Cardiac fibroblast (primary cell): ENCODE results near the gene CRACR2A.

ENCODE experiments used
- DNase-seq, 2 donors: peaks; one replicate each; pipeline versions ENCODE4 v3.0.0 to v3.0.0-alpha.2; 2010; ENCODE audit warnings: low read depth in 2 of 2
- H3K4me3 ChIP-seq, 2 donors: replicated peaks in 1 of 2; 1 replicate in 1 of 2; 2 replicates in 1 of 2; pipeline ENCODE4 v1.5.1; 2011; ENCODE audit warnings: low read depth in 2 of 2, low read length in 2 of 2, mild to moderate bottlenecking in 2 of 2, moderate library complexity in 1 of 2
- TF ChIP-seq, protein P1 (sequence below): IDR thresholded peaks from one replicate; pipeline ENCODE4 v1.5.1; 2011; ENCODE audit warnings: low read depth, mild to moderate bottlenecking, low read length, inconsistent platforms

Gene CRACR2A

DNA sequence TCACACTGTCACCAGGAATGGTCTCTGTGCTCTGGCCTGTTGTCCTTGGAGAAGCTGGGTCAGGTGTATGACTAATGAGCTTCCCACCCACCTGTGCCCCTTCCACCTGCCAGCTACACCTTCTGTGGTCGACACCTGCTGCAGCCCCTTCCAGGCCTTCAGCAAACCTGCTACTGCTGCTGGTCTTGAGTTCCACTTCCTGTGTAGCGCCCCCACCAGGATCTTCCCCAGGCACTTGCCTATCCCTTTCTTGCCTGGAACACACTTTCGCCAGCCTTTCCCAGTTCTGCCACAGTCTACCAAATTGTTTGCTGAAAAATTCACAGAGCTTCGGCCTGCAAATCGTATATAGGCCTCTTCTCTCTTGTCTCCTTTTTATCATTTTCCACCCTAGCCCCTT lies 75.3 kb downstream of the CRACR2A start:
- TF ChIP-seq, protein P1, sequence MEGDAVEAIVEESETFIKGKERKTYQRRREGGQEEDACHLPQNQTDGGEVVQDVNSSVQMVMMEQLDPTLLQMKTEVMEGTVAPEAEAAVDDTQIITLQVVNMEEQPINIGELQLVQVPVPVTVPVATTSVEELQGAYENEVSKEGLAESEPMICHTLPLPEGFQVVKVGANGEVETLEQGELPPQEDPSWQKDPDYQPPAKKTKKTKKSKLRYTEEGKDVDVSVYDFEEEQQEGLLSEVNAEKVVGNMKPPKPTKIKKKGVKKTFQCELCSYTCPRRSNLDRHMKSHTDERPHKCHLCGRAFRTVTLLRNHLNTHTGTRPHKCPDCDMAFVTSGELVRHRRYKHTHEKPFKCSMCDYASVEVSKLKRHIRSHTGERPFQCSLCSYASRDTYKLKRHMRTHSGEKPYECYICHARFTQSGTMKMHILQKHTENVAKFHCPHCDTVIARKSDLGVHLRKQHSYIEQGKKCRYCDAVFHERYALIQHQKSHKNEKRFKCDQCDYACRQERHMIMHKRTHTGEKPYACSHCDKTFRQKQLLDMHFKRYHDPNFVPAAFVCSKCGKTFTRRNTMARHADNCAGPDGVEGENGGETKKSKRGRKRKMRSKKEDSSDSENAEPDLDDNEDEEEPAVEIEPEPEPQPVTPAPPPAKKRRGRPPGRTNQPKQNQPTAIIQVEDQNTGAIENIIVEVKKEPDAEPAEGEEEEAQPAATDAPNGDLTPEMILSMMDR: no peak
- DNase-seq: no peak
- H3K4me3 ChIP-seq: no peak overlapping the region

DNA sequence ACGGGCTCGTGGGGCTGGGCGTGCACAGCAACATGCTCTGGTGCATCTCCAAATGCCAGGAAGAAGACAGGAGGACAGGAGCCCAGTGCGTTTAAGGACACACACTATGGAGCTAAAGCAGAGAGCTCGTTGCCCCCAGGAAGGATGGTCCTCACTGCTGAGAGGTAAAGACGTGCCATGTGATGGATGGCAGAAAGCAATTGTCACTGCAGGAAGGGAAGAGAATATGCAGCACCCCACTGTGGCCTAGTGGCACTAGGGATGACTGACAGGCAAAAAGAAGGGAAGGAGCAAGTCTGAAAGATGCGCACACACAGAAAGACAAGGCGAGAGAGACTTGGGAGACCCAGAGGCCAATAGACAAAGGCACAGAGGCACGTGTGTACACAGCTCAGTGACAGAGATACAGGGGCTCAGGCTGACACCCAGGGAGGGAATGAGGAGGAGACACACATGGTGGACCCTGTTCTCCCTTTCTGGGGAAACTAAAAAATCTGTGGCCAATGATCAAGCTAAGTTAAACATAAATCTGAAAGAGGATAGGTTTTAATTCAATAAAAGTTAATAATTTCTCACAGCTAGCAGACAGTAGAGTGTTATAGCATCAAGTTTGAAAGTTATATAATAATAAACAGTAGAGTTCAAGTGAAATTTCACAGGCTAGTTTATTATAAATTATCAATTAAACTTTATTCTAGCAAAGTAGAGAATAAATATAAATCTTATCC lies 78.8 kb downstream of the CRACR2A start:
- no peak for DNase-seq
- H3K4me3 ChIP-seq: no peak overlapping the region

DNA sequence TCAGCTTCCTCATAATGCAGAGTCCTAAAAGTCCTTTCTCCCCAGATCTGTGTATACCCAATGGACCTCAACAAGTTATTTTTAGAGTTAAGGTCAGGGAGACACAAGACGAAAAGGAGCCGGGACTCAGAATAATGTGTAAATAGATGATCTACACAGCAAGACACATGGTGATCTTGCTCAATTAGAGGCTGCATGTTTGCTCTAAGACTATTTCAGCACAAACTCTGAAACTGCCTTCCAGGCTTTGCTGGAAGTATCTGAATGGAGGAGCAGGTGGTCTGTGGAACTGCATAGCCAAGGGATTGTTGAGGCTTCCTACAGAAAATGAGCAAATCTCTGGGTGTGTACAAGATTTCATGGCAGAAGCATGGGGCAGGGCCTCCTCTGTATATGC lies 80.8 kb downstream of the CRACR2A start:
- DNase-seq: no peak
- no peak overlapping the region for H3K4me3 ChIP-seq
- TF ChIP-seq, protein P1: no peak

More for the DNA sequence above, 78.8 kb downstream of the CRACR2A start:
- TF ChIP-seq, protein P1: no peak

GRCh38 chr12:3671330-3672112 lies 81.4 kb downstream of the CRACR2A start:
- TF ChIP-seq, protein P1: no peak
- no peak for DNase-seq
- H3K4me3 ChIP-seq: no peak overlapping the region

DNA sequence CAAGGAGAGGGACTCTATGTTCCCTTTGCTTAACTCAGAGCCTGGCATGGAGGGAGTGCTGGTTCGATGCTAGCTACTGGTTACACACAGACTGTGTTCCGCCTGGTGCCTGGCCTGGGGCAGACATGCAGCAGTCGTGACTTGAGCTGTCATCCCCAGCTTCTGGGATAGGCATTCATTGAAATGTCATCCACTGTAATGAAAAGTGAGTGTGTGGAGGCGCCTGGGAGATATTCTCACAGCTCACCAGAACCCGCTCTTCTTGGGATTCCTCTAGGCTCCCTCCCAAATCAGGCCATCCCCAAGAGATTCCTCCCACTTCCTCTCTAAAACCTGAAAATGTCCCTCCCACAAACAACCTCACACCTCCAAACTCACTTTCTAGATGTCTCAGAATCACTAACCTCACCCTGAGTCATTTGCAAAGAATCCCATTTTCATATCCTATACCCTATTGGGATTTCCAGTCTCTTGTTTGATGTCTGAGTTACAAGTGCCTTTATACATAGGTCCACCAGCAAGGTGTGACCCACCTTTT lies 82.8 kb downstream of the CRACR2A start:
- no peak overlapping the region for H3K4me3 ChIP-seq
- DNase-seq: peak in 1 of 2 donors; percentile 12
- TF ChIP-seq, protein P1: no peak

DNA sequence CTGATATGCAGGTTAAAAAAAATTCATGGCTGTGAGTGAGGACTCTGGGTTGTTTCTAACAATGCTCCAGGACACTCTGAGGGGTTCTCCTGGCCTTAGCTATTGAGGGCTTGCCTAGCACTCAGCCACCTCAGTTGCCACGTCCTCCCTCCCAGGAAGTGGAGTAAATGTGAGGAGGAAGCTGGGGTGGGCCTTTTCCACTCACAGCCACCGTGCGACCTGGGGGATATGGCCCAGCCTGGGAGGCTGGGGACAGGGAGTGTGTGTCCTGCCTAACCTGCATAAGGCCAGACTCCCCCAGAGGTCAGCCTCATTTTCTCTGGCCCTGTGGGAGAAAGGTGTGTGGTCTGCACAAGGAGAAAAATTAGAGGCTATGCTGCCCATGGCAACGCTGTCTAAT lies 83.3 kb downstream of the CRACR2A start:
- TF ChIP-seq, protein P1: no peak
- DNase-seq: no peak
- H3K4me3 ChIP-seq: no peak overlapping the region
